Measurements from ENCODE around the gene MAP1LC3B2. TPM values are rescaled to one million over a fixed set of nuclear protein-coding genes. Genes with fewer than 3 reads are reported as not detected.

The MAP1LC3B2 gene
- total RNA-seq, 1 experiment from 2014 or later, result 2.2 TPM

DNA sequence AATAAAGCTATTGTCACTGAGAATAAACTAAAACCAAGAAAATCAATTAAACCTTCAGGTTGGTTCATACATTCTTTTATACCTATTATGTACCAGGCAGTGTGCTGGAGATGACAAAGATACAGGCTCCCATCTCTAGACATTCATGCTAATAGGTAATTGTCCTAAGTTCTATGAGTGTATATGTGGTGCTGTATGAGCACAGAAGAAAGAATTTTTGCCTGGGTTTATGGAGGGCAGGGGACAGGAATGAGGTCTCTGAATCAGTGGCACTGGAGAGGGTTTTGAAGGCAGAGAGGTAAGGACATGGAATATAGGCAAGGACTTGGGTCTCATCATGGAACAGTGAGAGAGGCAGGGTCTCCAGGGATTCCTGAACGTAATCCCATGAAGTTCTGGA is 38.7 kb downstream of the MAP1LC3B2 start:
- CTCF ChIA-PET, result no interaction called here
- TF ChIP-seq ELF4 (CRISPR knock-in tag; IDR thresholded peaks at IDR 0.05; ENCODE audit: low read depth), result no peak
- TF ChIP-seq, protein P1, sequence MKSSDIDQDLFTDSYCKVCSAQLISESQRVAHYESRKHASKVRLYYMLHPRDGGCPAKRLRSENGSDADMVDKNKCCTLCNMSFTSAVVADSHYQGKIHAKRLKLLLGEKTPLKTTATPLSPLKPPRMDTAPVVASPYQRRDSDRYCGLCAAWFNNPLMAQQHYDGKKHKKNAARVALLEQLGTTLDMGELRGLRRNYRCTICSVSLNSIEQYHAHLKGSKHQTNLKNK (CRISPR knock-in tag; IDR thresholded peaks at IDR 0.05), result no peak
- no peak for TF ChIP-seq SOX15 (CRISPR knock-in tag; IDR thresholded peaks at IDR 0.05)
- no peak for TF ChIP-seq SP1 (CRISPR knock-in tag; conservative IDR thresholded peaks at IDR 0.05)
- TF ChIP-seq ZNF121 (CRISPR knock-in tag; IDR thresholded peaks at IDR 0.05), result no peak
- TF ChIP-seq TP53 (CRISPR knock-in tag; IDR thresholded peaks at IDR 0.05), result no peak
- TF ChIP-seq HMGA2 (CRISPR knock-in tag; IDR thresholded peaks at IDR 0.05), result no peak
- TF ChIP-seq, protein P2, sequence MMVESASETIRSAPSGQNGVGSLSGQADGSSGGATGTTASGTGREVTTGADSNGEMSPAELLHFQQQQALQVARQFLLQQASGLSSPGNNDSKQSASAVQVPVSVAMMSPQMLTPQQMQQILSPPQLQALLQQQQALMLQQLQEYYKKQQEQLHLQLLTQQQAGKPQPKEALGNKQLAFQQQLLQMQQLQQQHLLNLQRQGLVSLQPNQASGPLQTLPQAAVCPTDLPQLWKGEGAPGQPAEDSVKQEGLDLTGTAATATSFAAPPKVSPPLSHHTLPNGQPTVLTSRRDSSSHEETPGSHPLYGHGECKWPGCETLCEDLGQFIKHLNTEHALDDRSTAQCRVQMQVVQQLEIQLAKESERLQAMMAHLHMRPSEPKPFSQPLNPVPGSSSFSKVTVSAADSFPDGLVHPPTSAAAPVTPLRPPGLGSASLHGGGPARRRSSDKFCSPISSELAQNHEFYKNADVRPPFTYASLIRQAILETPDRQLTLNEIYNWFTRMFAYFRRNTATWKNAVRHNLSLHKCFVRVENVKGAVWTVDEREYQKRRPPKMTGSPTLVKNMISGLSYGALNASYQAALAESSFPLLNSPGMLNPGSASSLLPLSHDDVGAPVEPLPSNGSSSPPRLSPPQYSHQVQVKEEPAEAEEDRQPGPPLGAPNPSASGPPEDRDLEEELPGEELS (CRISPR knock-in tag; IDR thresholded peaks at IDR 0.05), result no peak
- TF ChIP-seq, protein P3, sequence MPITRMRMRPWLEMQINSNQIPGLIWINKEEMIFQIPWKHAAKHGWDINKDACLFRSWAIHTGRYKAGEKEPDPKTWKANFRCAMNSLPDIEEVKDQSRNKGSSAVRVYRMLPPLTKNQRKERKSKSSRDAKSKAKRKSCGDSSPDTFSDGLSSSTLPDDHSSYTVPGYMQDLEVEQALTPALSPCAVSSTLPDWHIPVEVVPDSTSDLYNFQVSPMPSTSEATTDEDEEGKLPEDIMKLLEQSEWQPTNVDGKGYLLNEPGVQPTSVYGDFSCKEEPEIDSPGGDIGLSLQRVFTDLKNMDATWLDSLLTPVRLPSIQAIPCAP (CRISPR knock-in tag; IDR thresholded peaks at IDR 0.05), result no peak
- no peak for TF ChIP-seq ZNF671 (CRISPR knock-in tag; IDR thresholded peaks at IDR 0.05)
- no peak for TF ChIP-seq NR3C1 (CRISPR knock-in tag; conservative IDR thresholded peaks at IDR 0.05; ENCODE audit: low read depth)
- TF ChIP-seq, protein P4, sequence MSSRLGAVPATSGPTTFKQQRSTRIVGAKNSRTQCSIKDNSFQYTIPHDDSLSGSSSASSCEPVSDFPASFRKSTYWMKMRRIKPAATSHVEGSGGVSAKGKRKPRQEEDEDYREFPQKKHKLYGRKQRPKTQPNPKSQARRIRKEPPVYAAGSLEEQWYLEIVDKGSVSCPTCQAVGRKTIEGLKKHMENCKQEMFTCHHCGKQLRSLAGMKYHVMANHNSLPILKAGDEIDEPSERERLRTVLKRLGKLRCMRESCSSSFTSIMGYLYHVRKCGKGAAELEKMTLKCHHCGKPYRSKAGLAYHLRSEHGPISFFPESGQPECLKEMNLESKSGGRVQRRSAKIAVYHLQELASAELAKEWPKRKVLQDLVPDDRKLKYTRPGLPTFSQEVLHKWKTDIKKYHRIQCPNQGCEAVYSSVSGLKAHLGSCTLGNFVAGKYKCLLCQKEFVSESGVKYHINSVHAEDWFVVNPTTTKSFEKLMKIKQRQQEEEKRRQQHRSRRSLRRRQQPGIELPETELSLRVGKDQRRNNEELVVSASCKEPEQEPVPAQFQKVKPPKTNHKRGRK (CRISPR knock-in tag; IDR thresholded peaks at IDR 0.05; ENCODE audit: borderline replicate concordance), result no peak
- POLR2A ChIA-PET, result no interaction called here
- ATAC-seq (no peak), DNase-seq (ENCODE audit: low spot score) (no peak)
- Mint-ChIP-seq H3K4me3 (no peak overlapping the region), H3K27ac (no peak overlapping the region), H3K4me1 (peaks cover 30% of the 10 kb centered on the region), H3K36me3 (no peaks in the 10 kb centered on the region), H3K27me3 (ENCODE audit: low read depth) (no peaks in the 10 kb centered on the region), H3K9me3 (no peaks in the 10 kb centered on the region)

DNA sequence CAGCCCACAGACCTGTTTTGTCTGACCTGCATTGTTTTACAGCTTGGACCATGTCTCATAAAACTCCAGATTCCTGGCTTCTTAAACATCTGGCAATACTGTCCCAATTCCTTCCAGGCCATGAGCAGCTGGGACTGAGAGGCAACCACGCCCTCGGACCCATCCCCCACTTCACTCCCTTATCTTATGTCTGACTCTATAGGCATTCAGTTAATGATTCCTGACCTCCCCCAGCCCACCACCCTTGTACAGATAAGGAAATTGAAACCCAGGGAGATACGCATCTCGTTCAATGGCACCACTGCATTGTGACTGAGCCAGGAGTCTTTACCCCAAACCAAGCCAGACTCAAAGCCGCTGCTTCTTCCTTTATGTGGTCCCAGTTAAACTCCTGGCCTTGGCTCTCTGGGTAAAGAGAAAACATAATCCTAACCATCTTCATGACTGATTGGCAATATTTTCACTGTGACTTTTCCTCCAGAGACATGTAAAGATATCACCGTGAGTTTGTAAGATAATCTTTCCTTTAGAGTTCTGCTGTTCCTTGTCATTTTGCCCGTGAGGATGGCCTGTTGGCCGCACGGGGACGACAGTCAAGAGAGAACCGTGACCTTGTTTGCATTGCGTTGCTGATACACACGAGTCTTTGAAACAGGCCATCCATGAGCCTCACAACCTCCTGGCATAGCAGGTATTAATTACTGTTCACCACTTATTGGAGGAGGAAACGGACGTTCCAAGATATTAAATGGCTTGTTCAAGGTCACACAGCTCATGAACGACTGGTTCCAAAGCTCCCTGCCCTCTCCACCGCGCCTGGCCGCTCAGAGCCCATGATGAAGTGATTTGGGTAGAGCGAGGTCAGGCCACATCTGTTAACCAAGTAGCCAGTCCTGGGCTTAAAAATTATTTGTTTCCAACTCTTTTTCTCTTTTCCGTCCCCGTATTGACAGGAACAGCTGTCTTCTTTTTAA is 39.4 kb downstream of the MAP1LC3B2 start:
- Mint-ChIP-seq H3K27ac (0 out of 2 replicates have a peak overlapping the region, but pooled peaks have one; percentile 48), H3K27me3 (ENCODE audit: low read depth) (no peaks in the 10 kb centered on the region), H3K4me1 (peaks cover 35% of the 10 kb centered on the region), H3K4me3 (no peak overlapping the region), H3K9me3 (no peaks in the 10 kb centered on the region), H3K36me3 (no peaks in the 10 kb centered on the region)
- ChIA-PET CTCF (interaction anchor here (0.5 to 2.6 kb wide), 14 partner anchors 8 to 675 kb away, joined by 3 to 12 read pairs (median 4); partner anchors contain the start of gene MAP1LC3B2), POLR2A (interaction anchor here (0.9 kb wide), 2 partner anchors 93 to 281 kb away, joined by 3 to 4 read pairs; no protein-coding TSS in a partner anchor)
- ATAC-seq (no peak), DNase-seq (ENCODE audit: low spot score) (no peak)
- no peak for TF ChIP-seq GRHL2 (CRISPR knock-in tag; IDR thresholded peaks at IDR 0.05; ENCODE audit: insufficient replicate concordance, severe bottlenecking)

DNA sequence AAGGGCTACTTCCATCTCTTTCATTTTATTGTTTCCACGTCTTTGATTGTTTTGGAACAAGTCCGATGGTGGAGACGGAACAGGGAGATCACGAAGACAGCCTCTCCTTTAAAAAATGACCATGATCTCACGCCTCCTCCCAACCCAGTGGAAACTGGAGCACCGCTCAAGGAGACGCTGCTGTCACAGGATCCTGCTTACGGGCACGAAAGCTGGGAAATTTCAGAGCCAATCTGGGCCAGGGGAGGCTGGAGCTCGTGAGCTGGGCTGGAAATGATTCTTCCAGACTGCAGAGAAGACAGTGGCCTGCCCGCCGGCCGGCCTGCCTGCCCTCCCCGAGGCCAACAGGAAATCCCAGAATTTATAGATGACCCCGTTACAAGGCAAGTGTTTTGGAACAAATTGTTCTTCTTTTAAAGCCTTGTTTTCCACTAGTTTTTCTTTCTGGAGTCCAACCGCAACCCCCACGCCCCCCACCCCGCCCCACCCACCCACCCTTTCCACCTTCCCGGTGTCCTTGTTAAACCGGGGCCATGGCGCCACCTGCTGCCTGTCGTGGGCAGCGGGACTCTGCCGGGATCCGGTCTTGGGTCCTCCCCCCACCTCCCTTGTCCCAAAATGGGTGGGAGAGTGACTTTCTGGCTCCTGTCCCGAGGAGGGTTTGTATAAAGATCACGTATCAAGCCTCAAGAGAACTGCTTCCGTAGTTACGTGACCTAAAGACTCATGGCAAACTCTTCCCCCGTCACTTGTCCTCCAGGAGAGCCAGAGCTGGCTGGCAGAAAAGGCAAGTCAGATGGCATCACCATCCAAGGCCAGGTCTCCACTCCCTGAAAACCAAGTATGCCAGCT is 40.3 kb downstream of the MAP1LC3B2 start:
- POLR2A ChIA-PET, result interaction anchor here (0.9 kb wide), 2 partner anchors 94 to 282 kb away, joined by 3 to 4 read pairs; no protein-coding TSS in a partner anchor
- peak overlapping the region; percentile 42 for H3K4me3 Mint-ChIP-seq
- TF ChIP-seq GTF2I (CRISPR knock-in tag; conservative IDR thresholded peaks at IDR 0.05) (no peak), CBFB (CRISPR knock-in tag; IDR thresholded peaks at IDR 0.05; ENCODE audit: low read depth) (no peak)
- TF ChIP-seq, protein P5, sequence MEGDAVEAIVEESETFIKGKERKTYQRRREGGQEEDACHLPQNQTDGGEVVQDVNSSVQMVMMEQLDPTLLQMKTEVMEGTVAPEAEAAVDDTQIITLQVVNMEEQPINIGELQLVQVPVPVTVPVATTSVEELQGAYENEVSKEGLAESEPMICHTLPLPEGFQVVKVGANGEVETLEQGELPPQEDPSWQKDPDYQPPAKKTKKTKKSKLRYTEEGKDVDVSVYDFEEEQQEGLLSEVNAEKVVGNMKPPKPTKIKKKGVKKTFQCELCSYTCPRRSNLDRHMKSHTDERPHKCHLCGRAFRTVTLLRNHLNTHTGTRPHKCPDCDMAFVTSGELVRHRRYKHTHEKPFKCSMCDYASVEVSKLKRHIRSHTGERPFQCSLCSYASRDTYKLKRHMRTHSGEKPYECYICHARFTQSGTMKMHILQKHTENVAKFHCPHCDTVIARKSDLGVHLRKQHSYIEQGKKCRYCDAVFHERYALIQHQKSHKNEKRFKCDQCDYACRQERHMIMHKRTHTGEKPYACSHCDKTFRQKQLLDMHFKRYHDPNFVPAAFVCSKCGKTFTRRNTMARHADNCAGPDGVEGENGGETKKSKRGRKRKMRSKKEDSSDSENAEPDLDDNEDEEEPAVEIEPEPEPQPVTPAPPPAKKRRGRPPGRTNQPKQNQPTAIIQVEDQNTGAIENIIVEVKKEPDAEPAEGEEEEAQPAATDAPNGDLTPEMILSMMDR (IDR thresholded peaks at IDR 0.05), result peak; percentile 62
- TF ChIP-seq, protein P6, sequence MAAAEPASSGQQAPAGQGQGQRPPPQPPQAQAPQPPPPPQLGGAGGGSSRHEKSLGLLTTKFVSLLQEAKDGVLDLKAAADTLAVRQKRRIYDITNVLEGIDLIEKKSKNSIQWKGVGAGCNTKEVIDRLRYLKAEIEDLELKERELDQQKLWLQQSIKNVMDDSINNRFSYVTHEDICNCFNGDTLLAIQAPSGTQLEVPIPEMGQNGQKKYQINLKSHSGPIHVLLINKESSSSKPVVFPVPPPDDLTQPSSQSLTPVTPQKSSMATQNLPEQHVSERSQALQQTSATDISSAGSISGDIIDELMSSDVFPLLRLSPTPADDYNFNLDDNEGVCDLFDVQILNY (CRISPR knock-in tag; IDR thresholded peaks at IDR 0.05), result no peak
- ATAC-seq (peak; percentile 83), DNase-seq (ENCODE audit: low spot score) (peak; percentile 86)
- H3K27ac Mint-ChIP-seq, result 0 out of 2 replicates have a peak overlapping the region, but pooled peaks have one; percentile 48
- peaks cover 40% of the 10 kb centered on the region for H3K4me1 Mint-ChIP-seq
- no peaks in the 10 kb centered on the region for H3K36me3 Mint-ChIP-seq
- H3K27me3 Mint-ChIP-seq (ENCODE audit: low read depth), result no peaks in the 10 kb centered on the region
- no peaks in the 10 kb centered on the region for H3K9me3 Mint-ChIP-seq
- CTCF ChIA-PET, result interaction anchor here (0.6 to 2.6 kb wide), 17 partner anchors 9 to 676 kb away, joined by 3 to 12 read pairs (median 3); partner anchors contain the start of gene MAP1LC3B2

All from WTC11 (cell line).